Epithelial cell of proximal tubule (primary cell): ENCODE measurements around the gene RCSD1. TPM values are rescaled to one million over a fixed set of nuclear protein-coding genes. Genes with fewer than 3 reads are reported as not detected.
"Not testable (repeated sequence)": the region's sequence is repeated elsewhere in the genome, so short reads cannot be mapped to it uniquely, and the experiment has no call there.

Source experiments
- DNase-seq: peaks from one replicate; pipeline ENCODE4 v3.0.0-alpha.2; 2011; ENCODE audit warnings: low read depth
- H3K4me3 ChIP-seq: 2 replicates; pipeline ENCODE4 v1.5.1; 2011; ENCODE audit warnings: low read depth, mild to moderate bottlenecking, low read length
- total RNA-seq: library from RNA; depleted of rRNA; stranded (reverse); fragments of >200 nt; gene quantifications from 2 replicates; pipeline ENCODE4 v1.2.3, GENCODE V29; 2015
- TF ChIP-seq, protein P1 (sequence below): conservative IDR thresholded peaks from 2 replicates; pipeline ENCODE4 v1.5.1; 2012; ENCODE audit warnings: low read depth, mild to moderate bottlenecking, low read length

RCSD1 gene
- total RNA-seq, 1 donor from 2014 or later: not detected

DNA sequence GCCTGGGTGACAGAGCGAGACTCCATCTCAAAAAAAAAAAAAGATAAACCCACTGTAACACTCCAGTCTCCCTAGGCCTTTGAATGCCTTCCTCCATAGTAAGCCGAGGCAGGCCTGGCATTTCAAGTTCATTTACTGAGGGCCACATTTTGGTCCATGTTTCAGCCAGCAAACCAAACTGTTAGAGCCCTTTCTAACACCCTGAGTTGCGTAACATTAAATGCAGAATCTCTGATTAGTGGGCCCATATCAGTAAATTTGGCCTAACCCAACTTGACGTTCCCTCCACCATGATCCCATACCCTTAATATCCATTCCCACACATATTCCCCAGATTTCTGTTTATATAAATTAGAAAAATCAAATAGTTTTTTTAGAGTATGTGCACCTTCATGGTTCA, 104.2 kb downstream of the RCSD1 start:
- H3K4me3 ChIP-seq: no peak overlapping the region
- TF ChIP-seq, protein P1, sequence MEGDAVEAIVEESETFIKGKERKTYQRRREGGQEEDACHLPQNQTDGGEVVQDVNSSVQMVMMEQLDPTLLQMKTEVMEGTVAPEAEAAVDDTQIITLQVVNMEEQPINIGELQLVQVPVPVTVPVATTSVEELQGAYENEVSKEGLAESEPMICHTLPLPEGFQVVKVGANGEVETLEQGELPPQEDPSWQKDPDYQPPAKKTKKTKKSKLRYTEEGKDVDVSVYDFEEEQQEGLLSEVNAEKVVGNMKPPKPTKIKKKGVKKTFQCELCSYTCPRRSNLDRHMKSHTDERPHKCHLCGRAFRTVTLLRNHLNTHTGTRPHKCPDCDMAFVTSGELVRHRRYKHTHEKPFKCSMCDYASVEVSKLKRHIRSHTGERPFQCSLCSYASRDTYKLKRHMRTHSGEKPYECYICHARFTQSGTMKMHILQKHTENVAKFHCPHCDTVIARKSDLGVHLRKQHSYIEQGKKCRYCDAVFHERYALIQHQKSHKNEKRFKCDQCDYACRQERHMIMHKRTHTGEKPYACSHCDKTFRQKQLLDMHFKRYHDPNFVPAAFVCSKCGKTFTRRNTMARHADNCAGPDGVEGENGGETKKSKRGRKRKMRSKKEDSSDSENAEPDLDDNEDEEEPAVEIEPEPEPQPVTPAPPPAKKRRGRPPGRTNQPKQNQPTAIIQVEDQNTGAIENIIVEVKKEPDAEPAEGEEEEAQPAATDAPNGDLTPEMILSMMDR: no peak
- no peak for DNase-seq

DNA sequence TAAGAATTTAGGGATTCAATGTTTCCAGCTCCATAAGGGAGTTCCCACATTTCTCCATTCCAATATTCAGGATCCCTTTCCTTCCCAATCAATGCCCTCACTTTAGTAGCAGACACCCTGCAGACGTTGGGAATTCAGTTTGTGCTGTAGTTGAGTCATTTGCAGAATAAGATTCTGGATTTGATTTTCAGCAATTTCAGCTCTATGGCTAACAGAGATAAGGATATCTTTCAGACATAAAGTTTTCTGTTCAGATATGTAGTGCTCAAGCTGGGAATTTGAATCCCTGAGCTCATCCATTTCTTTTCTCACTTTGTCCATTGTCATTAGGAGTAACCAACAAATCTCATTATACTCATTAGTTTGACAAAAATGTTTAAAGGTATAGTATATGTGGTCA, 104.8 kb downstream of the RCSD1 start:
- H3K4me3 ChIP-seq: no peak overlapping the region
- DNase-seq: no peak
- TF ChIP-seq, protein P1: no peak

DNA sequence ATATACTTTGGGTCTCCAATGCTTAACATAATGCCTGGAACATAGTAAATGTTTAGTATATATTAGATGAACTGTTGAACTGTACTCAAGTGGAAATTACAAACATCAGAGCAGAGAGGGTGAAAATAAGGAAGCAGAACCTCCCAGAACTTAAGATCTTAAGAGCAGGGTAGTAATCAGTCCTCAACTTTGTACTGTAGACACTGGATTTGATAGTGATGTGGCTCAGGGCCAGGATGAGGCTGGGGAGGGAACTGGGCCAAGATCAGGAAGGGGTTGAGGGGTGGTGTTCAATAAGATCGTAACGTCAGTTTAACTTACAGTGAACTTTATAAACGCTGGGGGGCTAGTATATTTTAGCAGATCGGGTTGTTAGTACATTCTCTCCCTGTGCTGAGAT, 107.1 kb downstream of the RCSD1 start:
- no peak for DNase-seq
- no peak overlapping the region for H3K4me3 ChIP-seq
- TF ChIP-seq, protein P1: no peak

DNA sequence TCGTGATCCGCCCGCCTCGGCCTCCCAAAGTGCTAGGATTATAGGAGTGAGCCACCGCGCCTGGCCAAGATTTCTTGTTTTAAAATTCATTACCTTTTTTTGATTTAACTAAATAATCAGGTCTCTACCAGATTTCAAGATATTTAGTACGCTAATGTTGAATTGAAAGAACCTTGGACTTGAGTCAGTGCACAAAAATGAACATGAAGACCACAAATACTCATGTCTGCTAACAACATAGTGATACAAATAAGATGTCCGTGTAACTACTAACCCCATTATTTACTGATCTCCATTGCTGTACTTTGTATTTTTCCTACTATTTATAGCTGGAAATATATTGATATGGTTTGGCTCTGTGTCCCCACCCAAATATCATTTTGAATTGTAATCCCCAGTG, 108.1 kb downstream of the RCSD1 start:
- H3K4me3 ChIP-seq: no peak overlapping the region
- DNase-seq: no peak
- TF ChIP-seq, protein P1: no peak

DNA sequence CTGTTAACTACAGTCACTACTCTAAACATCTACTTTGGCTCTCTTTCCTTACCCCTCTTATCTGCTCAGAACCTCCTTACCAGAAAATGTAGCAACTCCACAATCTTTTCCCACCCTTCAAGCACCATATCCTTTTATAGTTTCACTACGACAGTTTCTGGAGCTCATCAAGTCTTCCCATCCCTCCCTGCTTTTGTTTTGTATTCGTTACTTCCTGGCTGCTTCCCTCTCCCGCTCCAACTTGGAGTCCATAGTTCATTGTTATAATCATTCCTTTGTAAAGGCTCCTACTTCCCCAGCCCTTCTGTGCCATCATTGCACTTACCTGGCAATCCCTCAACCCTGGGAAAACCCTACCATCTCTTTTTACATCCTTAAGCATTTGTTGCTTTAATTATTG, 109.7 kb downstream of the RCSD1 start:
- H3K4me3 ChIP-seq: no peak overlapping the region
- TF ChIP-seq, protein P1: no peak
- no peak for DNase-seq

DNA sequence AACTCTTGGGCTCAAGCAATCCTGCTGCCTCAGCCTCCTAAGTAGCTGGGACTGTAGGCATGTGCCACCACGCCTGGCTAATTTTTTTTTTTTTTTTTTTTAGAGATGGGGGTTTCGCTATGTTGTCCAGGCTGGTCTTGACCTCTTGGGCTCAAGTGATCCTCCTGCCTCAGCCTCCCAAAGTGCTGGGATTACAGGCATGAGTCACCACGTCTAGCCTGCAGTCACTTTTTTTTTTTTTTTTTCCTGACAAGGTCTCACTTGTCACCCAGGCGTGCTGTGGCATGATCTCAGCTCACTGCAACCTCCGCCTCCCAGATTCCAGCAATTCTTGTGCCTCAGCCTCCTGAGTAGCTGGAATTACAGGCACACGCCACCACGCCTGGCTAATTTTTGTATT, 111.1 kb downstream of the RCSD1 start:
- H3K4me3 ChIP-seq, DNase-seq: not testable (repeated sequence)

DNA sequence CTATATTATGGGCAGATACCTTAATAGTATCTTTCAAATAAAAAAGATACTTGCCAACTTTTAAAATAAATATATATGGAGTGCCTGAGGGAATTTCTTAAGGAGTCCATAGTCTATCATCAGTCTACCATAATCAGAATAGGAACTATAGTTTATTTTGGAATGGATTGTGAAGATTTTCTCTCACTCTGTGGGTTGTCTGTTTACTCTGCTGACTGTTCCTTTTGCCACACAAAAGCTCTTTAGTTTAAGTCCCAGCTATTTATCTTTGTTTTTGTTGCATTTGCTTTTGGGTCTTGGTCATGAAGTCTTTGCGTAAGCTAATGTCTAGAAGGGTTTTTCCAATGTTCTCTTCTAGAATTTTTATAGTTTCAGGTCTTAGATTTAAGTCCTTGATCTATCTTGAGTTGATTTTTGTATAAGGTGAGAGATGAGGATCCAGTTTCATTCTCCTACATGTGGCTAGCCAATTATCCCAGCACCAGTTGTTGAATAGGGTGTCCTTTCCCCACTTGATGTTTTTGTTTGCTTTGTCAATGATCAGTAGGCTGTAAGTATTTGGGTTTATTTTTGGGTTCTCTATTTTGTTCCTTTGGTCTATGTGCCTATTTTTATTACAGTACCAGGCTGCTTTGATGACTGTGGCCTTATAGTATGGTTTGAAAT, 112.5 kb downstream of the RCSD1 start:
- not testable (repeated sequence) for DNase-seq, H3K4me3 ChIP-seq

DNA sequence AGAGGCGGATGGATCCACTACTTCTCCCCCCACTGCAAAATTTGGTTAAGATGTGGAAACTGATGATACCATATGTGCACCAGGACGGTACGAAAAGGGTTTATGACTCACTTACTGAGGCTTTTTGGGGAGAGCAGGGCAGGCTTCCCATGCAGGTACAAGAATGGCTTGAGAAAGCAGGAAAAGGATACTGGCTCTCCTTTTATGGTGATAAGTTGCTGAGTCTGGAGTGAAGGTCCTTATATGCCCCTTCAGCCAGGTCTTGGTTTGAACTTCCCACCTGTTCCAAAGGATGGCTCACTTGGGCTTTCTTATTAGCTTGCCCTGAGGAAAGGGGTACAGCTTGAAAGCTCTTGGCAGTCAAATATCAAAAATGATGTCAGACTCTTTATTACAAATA, 114.9 kb downstream of the RCSD1 start:
- TF ChIP-seq, protein P1: no peak
- H3K4me3 ChIP-seq: no peak overlapping the region
- DNase-seq: no peak
